ENCODE data around the gene WDFY2.

Gene WDFY2

DNA sequence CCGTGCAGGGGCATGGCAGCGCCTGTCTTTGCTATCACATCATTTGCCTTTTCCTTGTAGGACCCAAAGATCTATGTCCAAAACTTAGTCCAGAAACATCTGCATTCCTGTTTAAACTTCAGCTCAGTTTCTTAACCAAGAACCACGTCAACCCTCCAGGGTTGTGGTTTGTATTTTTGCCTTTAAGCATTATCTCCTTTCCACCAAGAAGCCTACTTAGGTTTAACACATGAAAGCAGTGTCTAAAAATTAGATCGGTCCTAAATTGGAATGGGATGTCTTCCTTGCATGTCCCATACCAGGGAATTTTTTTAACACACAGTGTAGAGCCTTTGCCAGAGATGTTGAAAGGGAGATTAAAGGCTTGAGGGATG lies 180.9 kb downstream of the WDFY2 start:
- no peak for DNase-seq (ENCODE audit: low read depth)
- no peak overlapping the region for H3K4me3 ChIP-seq (replicated peaks; ENCODE audit: low read depth, low read length)
- TF ChIP-seq, protein P1, sequence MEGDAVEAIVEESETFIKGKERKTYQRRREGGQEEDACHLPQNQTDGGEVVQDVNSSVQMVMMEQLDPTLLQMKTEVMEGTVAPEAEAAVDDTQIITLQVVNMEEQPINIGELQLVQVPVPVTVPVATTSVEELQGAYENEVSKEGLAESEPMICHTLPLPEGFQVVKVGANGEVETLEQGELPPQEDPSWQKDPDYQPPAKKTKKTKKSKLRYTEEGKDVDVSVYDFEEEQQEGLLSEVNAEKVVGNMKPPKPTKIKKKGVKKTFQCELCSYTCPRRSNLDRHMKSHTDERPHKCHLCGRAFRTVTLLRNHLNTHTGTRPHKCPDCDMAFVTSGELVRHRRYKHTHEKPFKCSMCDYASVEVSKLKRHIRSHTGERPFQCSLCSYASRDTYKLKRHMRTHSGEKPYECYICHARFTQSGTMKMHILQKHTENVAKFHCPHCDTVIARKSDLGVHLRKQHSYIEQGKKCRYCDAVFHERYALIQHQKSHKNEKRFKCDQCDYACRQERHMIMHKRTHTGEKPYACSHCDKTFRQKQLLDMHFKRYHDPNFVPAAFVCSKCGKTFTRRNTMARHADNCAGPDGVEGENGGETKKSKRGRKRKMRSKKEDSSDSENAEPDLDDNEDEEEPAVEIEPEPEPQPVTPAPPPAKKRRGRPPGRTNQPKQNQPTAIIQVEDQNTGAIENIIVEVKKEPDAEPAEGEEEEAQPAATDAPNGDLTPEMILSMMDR (IDR thresholded peaks at IDR 0.05; ENCODE audit: low read length, missing control alignments) = no peak

DNA sequence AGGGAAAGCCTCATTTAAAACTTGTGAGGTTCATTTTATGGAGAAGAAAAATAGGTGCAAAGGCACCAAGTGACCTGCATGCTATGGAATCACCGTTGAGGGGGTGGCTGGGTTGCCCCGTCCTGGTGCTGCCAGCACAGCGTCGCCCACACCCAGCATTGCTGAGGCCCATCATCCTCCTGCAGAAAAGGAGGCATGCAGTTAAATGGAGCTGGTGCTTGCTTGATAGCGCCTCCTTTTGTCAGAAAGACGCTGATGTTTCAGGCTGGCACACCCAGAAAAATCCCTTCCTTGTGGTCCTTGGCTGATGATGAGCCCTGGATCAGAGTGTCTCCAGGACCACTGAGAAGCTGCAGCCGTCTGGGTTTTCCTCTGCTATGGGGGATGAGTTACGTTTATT lies 182.8 kb downstream of the WDFY2 start:
- no peak for DNase-seq (ENCODE audit: low read depth)
- TF ChIP-seq, protein P1 (IDR thresholded peaks at IDR 0.05; ENCODE audit: low read length, missing control alignments) = no peak
- no peak overlapping the region for H3K4me3 ChIP-seq (replicated peaks; ENCODE audit: low read depth, low read length)

DNA sequence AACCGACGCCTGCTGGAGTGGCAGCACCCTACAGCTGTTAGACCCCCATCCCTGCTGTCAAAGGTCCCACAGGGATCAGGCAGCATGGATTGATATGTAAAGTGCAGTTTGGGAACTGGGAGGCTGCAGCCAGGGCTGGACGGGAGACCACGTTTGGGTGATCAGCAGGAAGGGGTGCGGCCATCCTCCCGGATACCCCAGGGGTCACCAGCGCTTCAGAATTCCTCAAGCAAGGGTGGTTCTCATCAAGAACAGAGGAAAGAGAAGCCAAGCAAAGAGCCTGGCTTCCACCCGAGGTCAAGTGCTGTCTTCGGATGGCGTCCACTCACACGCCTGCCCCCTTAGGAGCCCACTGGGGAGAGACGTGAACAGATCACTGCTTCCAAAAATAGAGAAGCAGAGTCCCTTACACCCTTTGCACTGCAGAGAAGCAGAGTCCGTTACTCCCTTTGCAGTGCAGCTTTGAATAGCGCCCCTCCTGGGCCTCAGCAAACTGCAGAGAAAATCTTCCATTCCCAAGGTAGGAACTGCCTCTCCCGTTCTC lies 184.2 kb downstream of the WDFY2 start:
- H3K4me3 ChIP-seq (replicated peaks; ENCODE audit: low read depth, low read length) = no peak overlapping the region
- TF ChIP-seq, protein P1 (IDR thresholded peaks at IDR 0.05; ENCODE audit: low read length, missing control alignments) = no peak
- DNase-seq (ENCODE audit: low read depth) = no peak

DNA sequence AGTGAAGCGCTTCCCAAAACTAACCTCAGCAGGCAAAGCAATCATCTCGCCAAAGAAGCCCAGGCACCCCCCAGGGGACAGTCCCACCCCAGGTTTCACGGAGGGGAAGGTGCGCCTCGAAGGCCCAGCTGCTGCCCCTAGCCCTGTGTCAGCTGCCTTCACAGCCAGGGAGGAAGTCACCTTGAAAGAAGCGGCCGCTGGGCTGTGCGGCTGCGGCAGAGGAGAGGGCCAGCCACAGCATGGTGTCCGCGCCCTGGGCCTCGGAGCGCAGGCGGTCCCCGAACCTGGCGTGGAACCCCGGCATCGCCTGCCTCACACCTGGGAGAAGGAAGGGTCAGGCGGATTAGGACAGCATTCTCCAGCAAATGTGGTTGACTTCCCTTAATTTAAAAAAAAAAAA lies 184.7 kb downstream of the WDFY2 start:
- H3K4me3 ChIP-seq (replicated peaks; ENCODE audit: low read depth, low read length) = no peak overlapping the region
- DNase-seq (ENCODE audit: low read depth) = no peak
- TF ChIP-seq, protein P1 (IDR thresholded peaks at IDR 0.05; ENCODE audit: low read length, missing control alignments) = no peak

DNA sequence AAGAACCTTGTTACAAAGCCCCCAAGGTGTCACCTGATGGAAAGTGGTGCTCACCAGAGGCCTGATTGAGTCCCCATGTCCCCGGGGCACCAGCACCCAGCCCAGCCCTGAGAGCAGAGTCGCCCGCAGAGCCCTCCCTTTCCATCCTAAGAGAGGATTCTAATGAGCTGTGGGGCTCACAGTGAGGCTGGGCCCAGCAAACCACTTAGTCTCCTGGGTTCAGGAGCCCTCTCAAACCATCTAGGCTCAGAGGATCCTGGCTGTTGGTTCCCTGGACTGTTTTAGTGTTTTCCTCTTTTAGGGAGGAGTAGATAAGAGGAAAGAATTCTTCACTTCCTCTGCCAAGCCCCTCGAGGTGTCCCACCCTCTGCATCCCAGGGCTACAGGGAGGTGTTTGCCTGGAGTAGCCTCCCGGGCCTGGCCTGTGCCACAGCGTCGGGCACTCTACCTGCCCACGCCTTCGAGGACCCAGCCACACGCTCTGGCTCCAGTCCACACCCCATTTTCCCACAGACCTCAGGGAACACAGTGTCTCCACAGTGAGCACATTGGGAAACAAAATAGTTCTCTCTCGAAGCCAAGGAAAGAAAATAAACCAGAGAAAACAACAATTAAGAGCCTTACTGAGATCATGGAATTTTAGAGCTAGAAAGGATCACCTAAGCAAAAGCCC lies 185.3 kb downstream of the WDFY2 start:
- peak; percentile 22 for DNase-seq (ENCODE audit: low read depth)
- H3K4me3 ChIP-seq (replicated peaks; ENCODE audit: low read depth, low read length) = no peak overlapping the region
- TF ChIP-seq, protein P1 (IDR thresholded peaks at IDR 0.05; ENCODE audit: low read length, missing control alignments) = no peak

DNA sequence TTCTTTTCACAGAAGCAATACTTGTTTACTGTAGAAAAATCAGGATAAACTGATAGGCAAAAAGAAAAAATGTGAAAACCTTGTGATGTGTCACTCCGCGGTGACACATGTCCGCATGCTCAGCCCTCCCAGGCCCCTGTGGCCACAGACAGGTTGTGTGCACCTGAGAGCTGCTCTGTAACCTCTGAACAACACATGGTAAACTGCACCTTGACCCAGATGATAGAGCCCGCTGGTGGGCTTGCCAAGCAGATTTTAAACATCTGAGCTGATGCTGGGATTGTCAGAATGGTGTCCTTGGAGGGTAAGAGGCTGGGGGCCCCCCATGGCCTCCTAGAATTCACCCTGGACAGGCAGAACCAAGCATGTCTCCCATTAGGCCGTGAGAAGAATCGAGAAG lies 185.9 kb downstream of the WDFY2 start:
- DNase-seq (ENCODE audit: low read depth) = no peak
- TF ChIP-seq, protein P1 (IDR thresholded peaks at IDR 0.05; ENCODE audit: low read length, missing control alignments) = no peak
- no peak overlapping the region for H3K4me3 ChIP-seq (replicated peaks; ENCODE audit: low read depth, low read length)

Data from fibroblast of pulmonary artery (primary cell).